Panc1 (cell line): ENCODE results near the gene AHR. TPM values are rescaled to one million over a fixed set of nuclear protein-coding genes. Genes with fewer than 3 reads are reported as not detected.

Experiments used
- ATAC-seq: fragments of 200-7000 bp; cut with Tn5 transposase; 2 replicates; pipeline ENCODE4 v1.9.1; 2020; ENCODE audit warnings: mild to moderate bottlenecking, moderate library complexity
- BruUV-seq: library from RNA; stranded (reverse); fragments of 400-500 nt; replicated peaks from 2 replicates; lab custom pipeline; 2021; lab: Mats Ljungman, UMichigan
- CTCF ChIA-PET: fragments of 300-600 bp; sonication (Branson Sonifier 250); formaldehyde crosslinking; loops from one replicate; lab custom pipeline; 2022; ENCODE audit warnings: antibody characterized with exemption; lab: Charles Lee
- POLR2A ChIA-PET: fragments of 300-600 bp; sonication (Branson Sonifier 250); formaldehyde crosslinking; loops from one replicate; lab custom pipeline; 2022; ENCODE audit warnings: antibody characterized with exemption; lab: Charles Lee
- DNase-seq: peaks from one replicate; pipeline ENCODE4 v3.0.0-alpha.2; 2010; ENCODE audit warnings: low read depth, low spot score
- H3K27ac ChIP-seq: 2 replicates; pipeline ENCODE4 v1.5.1; 2011; ENCODE audit warnings: mild to moderate bottlenecking, low read length, inconsistent platforms
- H3K27me3 ChIP-seq: fragments of 200-500 bp; sonication (Bioruptor generic); 2 replicates; pipeline ENCODE4 v1.6.0; 2014; ENCODE audit warnings: low read length, inconsistent platforms; ENCODE audit not compliant: control insufficient read depth, insufficient read depth
- H3K36me3 ChIP-seq: fragments of 200-500 bp; sonication (Bioruptor generic); 2 replicates; pipeline ENCODE4 v1.5.1; 2014; ENCODE audit warnings: inconsistent platforms, mild to moderate bottlenecking, low read length, moderate library complexity; ENCODE audit not compliant: control insufficient read depth, insufficient read depth
- H3K4me1 ChIP-seq: 2 replicates; pipeline ENCODE4 v1.5.1; 2011; ENCODE audit warnings: inconsistent platforms, mild to moderate bottlenecking, low read length, moderate library complexity; ENCODE audit not compliant: control insufficient read depth, insufficient read depth
- H3K4me3 ChIP-seq, 2 experiments: 2 replicates each; pipeline ENCODE4 v1.5.1; 2011 to 2012; ENCODE audit warnings: low read depth in 2 of 2, low read length in 2 of 2, mild to moderate bottlenecking in 2 of 2, inconsistent platforms in 1 of 2, moderate library complexity in 1 of 2
- H3K9me3 ChIP-seq: fragments of 200-500 bp; sonication (Bioruptor generic); 2 replicates; pipeline ENCODE4 v1.5.1; 2014; ENCODE audit warnings: low read depth, mild to moderate bottlenecking, inconsistent platforms, low read length, moderate library complexity; ENCODE audit not compliant: control insufficient read depth, insufficient read depth
- CTCF ChIP-seq: fragments of 450-650 bp; IDR thresholded peaks from 2 replicates; pipeline ENCODE4 v1.5.1; 2017; ENCODE audit warnings: mild to moderate bottlenecking
- POLR2AphosphoS5 ChIP-seq: IDR thresholded peaks from 2 replicates; pipeline ENCODE4 v1.6.1; 2012; ENCODE audit warnings: mild to moderate bottlenecking, low read depth, low read length, moderate library complexity
- REST ChIP-seq, 2 experiments: IDR thresholded peaks; 2 replicates each; pipeline ENCODE4 v1.6.1; 2011 to 2012; ENCODE audit warnings: low read depth in 2 of 2, control low read depth in 1 of 2, low read length in 1 of 2, mild to moderate bottlenecking in 1 of 2, moderate library complexity in 1 of 2; ENCODE audit not compliant: insufficient read depth in 1 of 2
- SIN3A ChIP-seq: IDR thresholded peaks from 2 replicates; pipeline ENCODE4 v1.6.1; 2012; ENCODE audit warnings: low read depth, mild to moderate bottlenecking, low read length, moderate library complexity, borderline replicate concordance; ENCODE audit not compliant: insufficient read depth
- TCF7L2 ChIP-seq: IDR thresholded peaks from 2 replicates; pipeline ENCODE4 v1.6.1; 2011; ENCODE audit warnings: mild to moderate bottlenecking, low read depth, low read length, inconsistent platforms
- in situ Hi-C: cut with HindIII; loops from 2 replicates; pipeline ENCODE4 v1.10.0; 2016; ENCODE audit warnings: low sequenced_read_pairs, low pct_unique_long_range_greater_than_20kb
- intact Hi-C: fragments of 100-400 bp; cut with micrococcal nuclease; formaldehyde crosslinking; loops from one replicate; pipeline ENCODE4 v1.10.0; 2022; ENCODE audit not compliant: unreplicated experiment
- total RNA-seq: library from RNA; stranded (reverse); gene quantifications from one replicate; pipeline ENCODE4 v1.2.1, GENCODE V29; 2021; ENCODE audit not compliant: unreplicated experiment

Gene AHR
- total RNA-seq, 1 experiment from 2014 or later: 36.6 TPM

GRCh38 chr7:17362439-17363105, 64.1 kb downstream of the AHR start:
- no peaks in the 10 kb centered on the region for H3K36me3 ChIP-seq
- TF ChIP-seq REST (IDR thresholded peaks at IDR 0.05; ENCODE audit: insufficient read depth in 1 of 2, low read depth in 2 of 2, low read length in 1 of 2) (no peak), SIN3A (no peak), CTCF (no peak), TCF7L2 (no peak), POLR2AphosphoS5 (no peak)
- H3K4me3 ChIP-seq: no peak overlapping the region
- H3K4me1 ChIP-seq: no peaks in the 10 kb centered on the region
- in situ Hi-C loops: no loop called here
- H3K27ac ChIP-seq: no peak overlapping the region
- no peak for DNase-seq
- POLR2A ChIA-PET: no interaction called here
- H3K27me3 ChIP-seq: no peaks in the 10 kb centered on the region
- CTCF ChIA-PET: interaction anchor here (0.7 kb wide), 1 partner anchor 395 kb away, joined by 3 read pairs; no protein-coding TSS in a partner anchor
- BruUV-seq: no TSS peak
- ATAC-seq: no peak
- intact Hi-C loops: no loop called here
- no peaks in the 10 kb centered on the region for H3K9me3 ChIP-seq

GRCh38 chr7:17364671-17365070, 66.2 kb downstream of the AHR start:
- no TSS peak for BruUV-seq
- no peaks in the 10 kb centered on the region for H3K36me3 ChIP-seq
- in situ Hi-C loops: no loop called here
- intact Hi-C loops: no loop called here
- POLR2A ChIA-PET: no interaction called here
- TF ChIP-seq SIN3A (no peak), REST (IDR thresholded peaks at IDR 0.05; ENCODE audit: insufficient read depth in 1 of 2, low read depth in 2 of 2, low read length in 1 of 2) (no peak), POLR2AphosphoS5 (no peak), TCF7L2 (no peak)
- H3K27ac ChIP-seq: no peak overlapping the region
- H3K27me3 ChIP-seq: no peaks in the 10 kb centered on the region
- no peak for ATAC-seq
- DNase-seq: no peak
- CTCF ChIA-PET: no interaction called here
- H3K4me3 ChIP-seq: no peak overlapping the region
- no peaks in the 10 kb centered on the region for H3K9me3 ChIP-seq
- H3K4me1 ChIP-seq: no peaks in the 10 kb centered on the region
